Measurements from ENCODE around the gene PYGB.

The PYGB gene

GRCh38 chr20:25269057-25269832 lies 21.4 kb downstream of the PYGB start:
- no peak for DNase-seq (ENCODE audit: extremely low read depth in 1 of 2, low read depth in 1 of 2)

GRCh38 chr20:25269833-25270170 lies 21.9 kb downstream of the PYGB start:
- no peak for DNase-seq (ENCODE audit: extremely low read depth in 1 of 2, low read depth in 1 of 2)

GRCh38 chr20:25270829-25271251 lies 23.0 kb downstream of the PYGB start:
- DNase-seq (ENCODE audit: extremely low read depth in 1 of 2, low read depth in 1 of 2) = no peak

- DNase-seq (ENCODE audit: extremely low read depth in 1 of 2, low read depth in 1 of 2) = no peak
Measured at GRCh38 chr20:25271486-25272222, 23.8 kb downstream of the PYGB start.

GRCh38 chr20:25272223-25273000 lies 24.5 kb downstream of the PYGB start:
- no peak for DNase-seq (ENCODE audit: extremely low read depth in 1 of 2, low read depth in 1 of 2)

GRCh38 chr20:25273046-25273445 lies 25.2 kb downstream of the PYGB start:
- no peak for DNase-seq (ENCODE audit: extremely low read depth in 1 of 2, low read depth in 1 of 2)

- DNase-seq (ENCODE audit: extremely low read depth in 1 of 2, low read depth in 1 of 2) = no peak
Measured at GRCh38 chr20:25273541-25274358, 25.9 kb downstream of the PYGB start.

- DNase-seq (ENCODE audit: extremely low read depth in 1 of 2, low read depth in 1 of 2) = no peak
Measured at GRCh38 chr20:25274481-25274880, 26.6 kb downstream of the PYGB start.

- no peak for DNase-seq (ENCODE audit: extremely low read depth in 1 of 2, low read depth in 1 of 2)
Measured at GRCh38 chr20:25274891-25275812, 27.3 kb downstream of the PYGB start.

GRCh38 chr20:25275813-25276532 lies 28.1 kb downstream of the PYGB start:
- DNase-seq (ENCODE audit: extremely low read depth in 1 of 2, low read depth in 1 of 2) = no peak

GRCh38 chr20:25276533-25277050 lies 28.7 kb downstream of the PYGB start:
- no peak for DNase-seq (ENCODE audit: extremely low read depth in 1 of 2, low read depth in 1 of 2)

GRCh38 chr20:25277051-25277801 lies 29.3 kb downstream of the PYGB start:
- no peak for DNase-seq (ENCODE audit: extremely low read depth in 1 of 2, low read depth in 1 of 2)

- no peak for DNase-seq (ENCODE audit: extremely low read depth in 1 of 2, low read depth in 1 of 2)
Measured at GRCh38 chr20:25277941-25278521, 30.1 kb downstream of the PYGB start.

- no peak for DNase-seq (ENCODE audit: extremely low read depth in 1 of 2, low read depth in 1 of 2)
Measured at GRCh38 chr20:25278636-25279361, 30.9 kb downstream of the PYGB start.

- no peak for DNase-seq (ENCODE audit: extremely low read depth in 1 of 2, low read depth in 1 of 2)
Measured at GRCh38 chr20:25279403-25279802, 31.5 kb downstream of the PYGB start.

GRCh38 chr20:25280051-25280573 lies 32.2 kb downstream of the PYGB start:
- no peak for DNase-seq (ENCODE audit: extremely low read depth in 1 of 2, low read depth in 1 of 2)

Measured in stimulated activated CD8-positive, alpha-beta memory T cell treated with anti-CD3 and anti-CD28 coated beads, Interleukin-7, amount 100 ng/mL, for 48 hours (primary cell).